Psoas muscle (tissue), 8 donors: ENCODE results near the gene TMEM147. TPM values are rescaled to one million over a fixed set of nuclear protein-coding genes. Genes with fewer than 3 reads are reported as not detected.
A peak's percentile ranks its signal among the peaks of the same experiment; 100 is the strongest.

Experiments used
- ATAC-seq, 4 donors: fragments of 200-7000 bp; cut with Tn5 transposase; one replicate each; pipeline ENCODE4 v1.9.1; 2020; ENCODE audit warnings: moderate library complexity in 3 of 4, mild to moderate bottlenecking in 2 of 4
- DNase-seq, 2 donors: peaks; one replicate each; pipeline ENCODE4 v3.0.0-alpha.2; 2020
- H3K27ac ChIP-seq: fragments of 200-600 bp; one replicate; pipeline ENCODE4 v1.8.0; 2022
- H3K27me3 ChIP-seq, 3 donors: fragments of 200-600 bp in 1 of 3; one replicate each; pipeline versions ENCODE4 v1.6.1 to v1.8.0; 2013 to 2022; ENCODE audit warnings: low read length in 2 of 3, mild to moderate bottlenecking in 2 of 3, moderate library complexity in 1 of 3; ENCODE audit not compliant: insufficient read depth in 3 of 3
- H3K36me3 ChIP-seq, 2 donors: fragments of 200-600 bp in 1 of 2; one replicate each; pipeline versions ENCODE4 v1.6.1 to v1.8.0; 2013 to 2022; ENCODE audit warnings: low read depth in 1 of 2, mild to moderate bottlenecking in 1 of 2, moderate library complexity in 1 of 2; ENCODE audit not compliant: insufficient read depth in 1 of 2
- H3K4me1 ChIP-seq: fragments of 200-600 bp; one replicate; pipeline ENCODE4 v1.8.0; 2022
- H3K4me3 ChIP-seq: fragments of 200-600 bp; one replicate; pipeline ENCODE4 v1.8.0; 2022; ENCODE audit warnings: mild to moderate bottlenecking
- H3K9me3 ChIP-seq: fragments of 200-600 bp; one replicate; pipeline ENCODE4 v1.8.0; 2022
- WGBS, 3 donors: extraction: QIAGEN DNeasy Blood & Tissue Kit; methylation state at CpG; one replicate each; pipeline versions ENCODE4 v1.1.6 to v1.1.7; 2013; 5-methylcytosine and 5-hydroxymethylcytosine counted together
- intact Hi-C, 2 donors: fragments of 100-400 bp; cut with DNase I; formaldehyde crosslinking; loops; one replicate each; pipeline versions ENCODE4 v1.11.0 to v1.14.2; 2022
- polyA plus RNA-seq, 3 donors: library from polyadenylated mRNA; stranded (reverse); fragments of 200-250 nt; gene quantifications; one replicate each; pipeline ENCODE4 v1.2.3, GENCODE V29; 2013
- total RNA-seq, 4 donors: library from RNA; stranded (reverse); fragmentation: NEBNext Ultra II Directional in 2 of 4; extraction: Animal tissue kit (Norgen Biotek cat#: 25700) in 2 of 4; gene quantifications; one replicate each; pipeline versions ENCODE4 v1.2.1 to v1.2.4, GENCODE V29; 2021 to 2023
- TF ChIP-seq, protein P1 (sequence below): fragments of 200-600 bp; IDR thresholded peaks from one replicate; pipeline ENCODE4 v1.8.0; 2022; ENCODE audit warnings: antibody characterized with exemption
- donor health status: healthy with polysubstance abuse.
- donor health status: DM: no; HTN: no; CAD: no; lungs with moderate emphysema.
- donor health status: Bipolar disorder and iron deficiency.
- donor health status: healthy.
- donor health status: DM: yes; HTN: yes; CAD: no.
- donor health status: DM: no; HTN: no; CAD: no.
- donor health status: DM: no; HTN: no; CAD: no.
- donor health status: DM: yes; HTN: yes; CAD: no.

The TMEM147 gene
- total and polyA plus RNA-seq, 7 donors, result 77.1 to 245 (median 103) TPM

GRCh38 chr19:35546532-35546931, 1.1 kb downstream of the TMEM147 start:
- intact Hi-C loops, result loop anchor here (5.0 to 10.0 kb wide), 3 partner anchors 101 to 388 kb away; partner anchors contain the start of genes COX6B1 (in 1 of the 2), KMT2B (in 1 of the 2) and LRFN3 (in 1 of the 2)
- H3K4me3 ChIP-seq, result peak overlapping the region; percentile 79
- TF ChIP-seq, protein P1, sequence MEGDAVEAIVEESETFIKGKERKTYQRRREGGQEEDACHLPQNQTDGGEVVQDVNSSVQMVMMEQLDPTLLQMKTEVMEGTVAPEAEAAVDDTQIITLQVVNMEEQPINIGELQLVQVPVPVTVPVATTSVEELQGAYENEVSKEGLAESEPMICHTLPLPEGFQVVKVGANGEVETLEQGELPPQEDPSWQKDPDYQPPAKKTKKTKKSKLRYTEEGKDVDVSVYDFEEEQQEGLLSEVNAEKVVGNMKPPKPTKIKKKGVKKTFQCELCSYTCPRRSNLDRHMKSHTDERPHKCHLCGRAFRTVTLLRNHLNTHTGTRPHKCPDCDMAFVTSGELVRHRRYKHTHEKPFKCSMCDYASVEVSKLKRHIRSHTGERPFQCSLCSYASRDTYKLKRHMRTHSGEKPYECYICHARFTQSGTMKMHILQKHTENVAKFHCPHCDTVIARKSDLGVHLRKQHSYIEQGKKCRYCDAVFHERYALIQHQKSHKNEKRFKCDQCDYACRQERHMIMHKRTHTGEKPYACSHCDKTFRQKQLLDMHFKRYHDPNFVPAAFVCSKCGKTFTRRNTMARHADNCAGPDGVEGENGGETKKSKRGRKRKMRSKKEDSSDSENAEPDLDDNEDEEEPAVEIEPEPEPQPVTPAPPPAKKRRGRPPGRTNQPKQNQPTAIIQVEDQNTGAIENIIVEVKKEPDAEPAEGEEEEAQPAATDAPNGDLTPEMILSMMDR, result no peak
- ATAC-seq, result no peak
- no peaks in the 10 kb centered on the region for H3K9me3 ChIP-seq
- 83 to 90% (median 87%) methylated on average over 8 of the region's 8 CpGs for WGBS, 3 donors
- peak overlapping the region; percentile 90 for H3K27ac ChIP-seq
- peaks cover 27% of the 10 kb centered on the region for H3K4me1 ChIP-seq
- H3K36me3 ChIP-seq, result peaks cover 0 to 19% of the 10 kb centered on the region in 2 donors
- H3K27me3 ChIP-seq, result no peaks in the 10 kb centered on the region
- no peak for DNase-seq

DNA sequence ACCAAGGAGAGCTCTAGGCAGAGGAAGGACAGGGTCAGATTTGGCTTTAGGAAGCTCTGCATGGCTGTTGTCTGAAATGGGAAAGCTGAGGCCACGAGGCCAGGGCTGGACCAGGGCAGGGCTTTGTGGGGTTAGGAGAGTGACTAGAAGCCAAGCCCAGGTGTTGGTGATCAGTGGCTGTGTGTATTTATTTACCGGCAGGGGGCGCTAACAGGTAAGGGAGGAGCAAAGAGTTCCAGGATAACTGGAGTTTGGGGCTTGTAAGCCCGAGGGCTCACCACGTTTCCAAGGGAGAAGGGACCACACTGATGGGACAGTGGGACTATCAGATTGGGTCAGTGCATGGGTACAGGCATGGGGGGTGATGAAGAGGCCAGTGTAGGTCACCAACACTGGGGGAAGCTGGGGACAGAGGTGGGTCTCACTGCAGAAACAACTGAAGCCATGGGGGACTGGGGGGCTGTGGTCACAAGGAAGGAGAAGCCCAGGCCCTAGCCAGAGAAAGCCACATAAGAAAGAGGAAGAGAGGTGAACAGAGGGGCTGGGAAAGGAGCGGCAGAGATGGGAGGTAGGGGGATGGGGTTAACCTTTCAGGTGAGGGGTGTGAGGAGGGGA, 3.9 kb downstream of the TMEM147 start:
- ATAC-seq (peak in 3 of 4 donors; percentile 27 to 39 (median 29)), DNase-seq (no peak)
- peaks cover 0 to 19% of the 10 kb centered on the region in 2 donors for H3K36me3 ChIP-seq
- H3K27me3 ChIP-seq, result no peaks in the 10 kb centered on the region
- intact Hi-C loops, result loop anchor here (1.0 to 10.0 kb wide), 4 partner anchors 98 to 386 kb away; partner anchors contain the start of genes COX6B1 (in 1 of the 2), KMT2B (in 1 of the 2) and LRFN3 (in 1 of the 2)
- H3K27ac ChIP-seq, result no peak overlapping the region
- TF ChIP-seq, protein P1, result peak; percentile 68
- no peaks in the 10 kb centered on the region for H3K9me3 ChIP-seq
- 18 to 23% (median 21%) methylated on average over 6 of the region's 6 CpGs for WGBS, 3 donors
- peaks cover 23% of the 10 kb centered on the region for H3K4me1 ChIP-seq
- no peak overlapping the region for H3K4me3 ChIP-seq

GRCh38 chr19:35549879-35550523, 4.6 kb downstream of the TMEM147 start:
- WGBS, 3 donors, result 58 to 81% (median 65%) methylated on average over 15 of the region's 15 CpGs
- H3K9me3 ChIP-seq, result no peaks in the 10 kb centered on the region
- DNase-seq (no peak), ATAC-seq (no peak)
- peaks cover 18% of the 10 kb centered on the region for H3K4me1 ChIP-seq
- no peak overlapping the region for H3K27ac ChIP-seq
- intact Hi-C loops, result loop anchor here (1.0 to 10.0 kb wide), 5 partner anchors 55 to 385 kb away; partner anchors contain the start of genes COX6B1 (in 1 of the 2), KMT2B (in 1 of the 2) and LRFN3 (in 1 of the 2)
- H3K4me3 ChIP-seq, result no peak overlapping the region
- no peaks in the 10 kb centered on the region for H3K27me3 ChIP-seq
- H3K36me3 ChIP-seq, result peaks cover 0 to 19% of the 10 kb centered on the region in 2 donors
- TF ChIP-seq, protein P1, result no peak

DNA sequence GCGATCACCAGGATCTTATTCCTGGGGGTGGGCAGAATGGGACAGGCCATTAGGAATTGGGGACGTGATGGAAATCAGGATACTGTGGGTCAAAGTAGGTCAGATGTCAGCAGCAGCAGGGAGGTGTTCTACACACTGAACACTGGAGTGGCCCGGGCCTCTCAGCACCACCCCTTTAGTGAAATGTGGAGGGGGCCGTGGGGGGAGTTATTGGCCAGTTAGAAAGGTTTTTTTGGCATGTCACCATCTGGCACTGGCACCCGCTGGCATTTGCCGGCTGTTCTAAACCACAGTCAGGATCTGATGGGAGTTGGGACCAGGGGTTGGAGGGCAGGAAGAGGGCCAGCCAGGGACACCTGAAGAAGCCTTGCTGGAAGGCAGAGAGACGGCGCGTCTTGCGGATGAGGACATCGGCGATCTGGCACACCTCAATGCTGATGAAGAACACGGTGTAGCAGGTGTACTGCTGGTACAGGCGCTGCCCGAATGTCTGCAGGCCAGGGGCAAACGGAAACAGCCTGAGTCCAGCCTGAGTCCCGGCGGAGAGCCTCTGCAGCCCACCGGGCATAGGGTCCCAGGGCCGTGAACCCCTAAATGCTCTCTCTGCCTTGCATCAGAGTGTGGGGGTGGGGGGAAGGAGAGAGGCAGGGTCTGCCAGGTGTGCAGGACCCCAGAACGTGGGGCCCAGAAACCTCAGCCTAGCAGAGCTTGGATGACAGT, 5.8 kb downstream of the TMEM147 start:
- intact Hi-C loops, result loop anchor here in 1 of 2 donors (2.0 kb wide), 1 partner anchor 54 kb away; no protein-coding TSS in a partner anchor
- DNase-seq, result no peak

More for the DNA sequence above, 5.8 kb downstream of the TMEM147 start:
- Histone ChIP-seq H3K4me3 (no peak overlapping the region), H3K27ac (no peak overlapping the region), H3K27me3 (no peaks in the 10 kb centered on the region), H3K4me1 (peaks cover 14% of the 10 kb centered on the region), H3K9me3 (no peaks in the 10 kb centered on the region), H3K36me3 (peaks cover 0 to 19% of the 10 kb centered on the region in 2 donors)
- no peak for ATAC-seq
- TF ChIP-seq, protein P1, result no peak
- 72 to 79% (median 74%) methylated on average over 21 of the region's 21 CpGs for WGBS, 3 donors
